ENCODE data around the gene SLC19A1. TPM values are rescaled to one million over a fixed set of nuclear protein-coding genes. Genes with fewer than 3 reads are reported as not detected.

The SLC19A1 gene
- total RNA-seq, 1 experiment from 2014 or later, result 25.4 TPM

GRCh38 chr21:45521241-45521640 is 21.0 kb downstream of the SLC19A1 start:
- Mint-ChIP-seq H3K4me3 (ENCODE audit: unreplicated experiment) (no peak overlapping the region), H3K27me3 (ENCODE audit: insufficient read depth, unreplicated experiment) (no peaks in the 10 kb centered on the region), H3K9me3 (ENCODE audit: unreplicated experiment) (peaks cover 28% of the 10 kb centered on the region), H3K27ac (ENCODE audit: low read depth, unreplicated experiment) (no peak overlapping the region), H3K4me1 (ENCODE audit: insufficient read depth, unreplicated experiment) (no peaks in the 10 kb centered on the region), H3K36me3 (ENCODE audit: insufficient read depth, unreplicated experiment) (peaks cover 34% of the 10 kb centered on the region)
- TF ChIP-seq CTCF (IDR thresholded peaks at IDR 0.05; ENCODE audit: unreplicated experiment), result no peak
- BruUV-seq (replicated peaks), result no TSS peak
- ChIA-PET CTCF (no interaction called here), POLR2A (no interaction called here)
- DNase-seq (ENCODE audit: unreplicated experiment), result no peak
- intact Hi-C loops (cut with micrococcal nuclease), result no loop called here

GRCh38 chr21:45519182-45519581 is 23.1 kb downstream of the SLC19A1 start:
- H3K4me1 Mint-ChIP-seq (ENCODE audit: insufficient read depth, unreplicated experiment), result no peaks in the 10 kb centered on the region
- no peak overlapping the region for H3K27ac Mint-ChIP-seq (ENCODE audit: low read depth, unreplicated experiment)
- no peak for TF ChIP-seq CTCF (IDR thresholded peaks at IDR 0.05; ENCODE audit: unreplicated experiment)
- DNase-seq (ENCODE audit: unreplicated experiment), result no peak
- intact Hi-C loops (cut with micrococcal nuclease), result no loop called here
- ChIA-PET CTCF (no interaction called here), POLR2A (no interaction called here)
- no peaks in the 10 kb centered on the region for H3K27me3 Mint-ChIP-seq (ENCODE audit: insufficient read depth, unreplicated experiment)
- H3K36me3 Mint-ChIP-seq (ENCODE audit: insufficient read depth, unreplicated experiment), result peaks cover 28% of the 10 kb centered on the region
- H3K9me3 Mint-ChIP-seq (ENCODE audit: unreplicated experiment), result peaks cover 28% of the 10 kb centered on the region
- no TSS peak for BruUV-seq (replicated peaks)
- no peak overlapping the region for H3K4me3 Mint-ChIP-seq (ENCODE audit: unreplicated experiment)

GRCh38 chr21:45518742-45519141 is 23.5 kb downstream of the SLC19A1 start:
- peaks cover 28% of the 10 kb centered on the region for H3K36me3 Mint-ChIP-seq (ENCODE audit: insufficient read depth, unreplicated experiment)
- H3K27me3 Mint-ChIP-seq (ENCODE audit: insufficient read depth, unreplicated experiment), result no peaks in the 10 kb centered on the region
- intact Hi-C loops (cut with micrococcal nuclease), result no loop called here
- POLR2A ChIA-PET, result no interaction called here
- no peak overlapping the region for H3K4me3 Mint-ChIP-seq (ENCODE audit: unreplicated experiment)
- TF ChIP-seq CTCF (IDR thresholded peaks at IDR 0.05; ENCODE audit: unreplicated experiment), result no peak
- H3K4me1 Mint-ChIP-seq (ENCODE audit: insufficient read depth, unreplicated experiment), result no peaks in the 10 kb centered on the region
- CTCF ChIA-PET, result no interaction called here
- DNase-seq (ENCODE audit: unreplicated experiment), result no peak
- H3K27ac Mint-ChIP-seq (ENCODE audit: low read depth, unreplicated experiment), result no peak overlapping the region
- peaks cover 28% of the 10 kb centered on the region for H3K9me3 Mint-ChIP-seq (ENCODE audit: unreplicated experiment)
- no TSS peak for BruUV-seq (replicated peaks)

GRCh38 chr21:45517249-45518065 is 24.8 kb downstream of the SLC19A1 start:
- BruUV-seq (replicated peaks), result no TSS peak
- peaks cover 28% of the 10 kb centered on the region for H3K9me3 Mint-ChIP-seq (ENCODE audit: unreplicated experiment)
- H3K27ac Mint-ChIP-seq (ENCODE audit: low read depth, unreplicated experiment), result no peak overlapping the region
- CTCF ChIA-PET, result interaction anchor here (0.6 to 1.2 kb wide), 2 partner anchors 15 to 44 kb away, joined by 3 read pairs; no protein-coding TSS in a partner anchor
- POLR2A ChIA-PET, result no interaction called here
- peaks cover 21% of the 10 kb centered on the region for H3K36me3 Mint-ChIP-seq (ENCODE audit: insufficient read depth, unreplicated experiment)
- peak; percentile 64 for DNase-seq (ENCODE audit: unreplicated experiment)
- TF ChIP-seq CTCF (IDR thresholded peaks at IDR 0.05; ENCODE audit: unreplicated experiment), result no peak
- intact Hi-C loops (cut with micrococcal nuclease), result no loop called here
- H3K4me3 Mint-ChIP-seq (ENCODE audit: unreplicated experiment), result no peak overlapping the region
- no peaks in the 10 kb centered on the region for H3K4me1 Mint-ChIP-seq (ENCODE audit: insufficient read depth, unreplicated experiment)
- H3K27me3 Mint-ChIP-seq (ENCODE audit: insufficient read depth, unreplicated experiment), result no peaks in the 10 kb centered on the region
